Keratinocyte (primary cell): ENCODE data around the gene SND1.

ENCODE experiments used
- EZH2 ChIP-seq: IDR thresholded peaks from one replicate; pipeline ENCODE4 v1.6.1; 2012; ENCODE audit warnings: inconsistent platforms, mild to moderate bottlenecking, low read length, moderate library complexity
- TF ChIP-seq, protein P1 (sequence below), 3 experiments: IDR thresholded peaks in 1 of 3; conservative IDR thresholded peaks in 1 of 3; optimal IDR thresholded peaks in 1 of 3; 2 replicates in 2 of 3; 3 replicates in 1 of 3; pipeline versions ENCODE3 to v1.5.1; 2011; ENCODE audit warnings: low read length in 3 of 3, mild to moderate bottlenecking in 3 of 3, moderate library complexity in 2 of 3, control low read depth in 1 of 3, inconsistent platforms in 1 of 3; ENCODE audit not compliant: insufficient read depth in 2 of 3; ENCODE audit errors: extremely low read depth in 1 of 3

DNA sequence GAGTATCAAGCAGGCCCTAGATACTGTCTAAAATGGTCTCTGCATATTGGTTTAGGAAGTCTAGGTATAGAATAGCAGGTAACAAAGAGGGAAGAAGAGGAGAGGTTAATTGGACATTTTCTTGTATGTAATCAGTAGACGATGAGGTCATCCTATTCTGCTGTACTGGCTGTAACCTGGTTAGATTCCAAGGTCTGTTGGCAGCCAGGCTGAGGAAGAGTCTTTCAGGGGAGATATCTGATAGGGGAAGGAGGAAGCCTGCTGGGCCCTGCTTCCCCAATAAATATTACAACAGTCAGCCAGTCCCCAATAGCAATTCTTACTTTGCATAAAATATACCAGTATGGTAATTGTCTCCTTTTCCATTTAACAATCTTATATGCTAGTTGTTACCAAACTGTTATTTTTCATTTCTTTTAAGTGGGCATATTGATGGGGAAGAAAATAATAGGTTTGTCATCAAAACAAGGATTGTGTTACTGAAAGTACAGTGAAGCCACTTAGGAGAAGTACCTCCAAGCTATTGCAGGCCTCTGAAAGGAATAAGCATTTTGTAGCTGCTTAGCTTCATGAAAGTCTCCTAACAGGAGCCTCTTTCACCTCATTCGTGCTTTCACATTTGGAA lies 192.8 kb downstream of the SND1 start:
- TF ChIP-seq, protein P1, sequence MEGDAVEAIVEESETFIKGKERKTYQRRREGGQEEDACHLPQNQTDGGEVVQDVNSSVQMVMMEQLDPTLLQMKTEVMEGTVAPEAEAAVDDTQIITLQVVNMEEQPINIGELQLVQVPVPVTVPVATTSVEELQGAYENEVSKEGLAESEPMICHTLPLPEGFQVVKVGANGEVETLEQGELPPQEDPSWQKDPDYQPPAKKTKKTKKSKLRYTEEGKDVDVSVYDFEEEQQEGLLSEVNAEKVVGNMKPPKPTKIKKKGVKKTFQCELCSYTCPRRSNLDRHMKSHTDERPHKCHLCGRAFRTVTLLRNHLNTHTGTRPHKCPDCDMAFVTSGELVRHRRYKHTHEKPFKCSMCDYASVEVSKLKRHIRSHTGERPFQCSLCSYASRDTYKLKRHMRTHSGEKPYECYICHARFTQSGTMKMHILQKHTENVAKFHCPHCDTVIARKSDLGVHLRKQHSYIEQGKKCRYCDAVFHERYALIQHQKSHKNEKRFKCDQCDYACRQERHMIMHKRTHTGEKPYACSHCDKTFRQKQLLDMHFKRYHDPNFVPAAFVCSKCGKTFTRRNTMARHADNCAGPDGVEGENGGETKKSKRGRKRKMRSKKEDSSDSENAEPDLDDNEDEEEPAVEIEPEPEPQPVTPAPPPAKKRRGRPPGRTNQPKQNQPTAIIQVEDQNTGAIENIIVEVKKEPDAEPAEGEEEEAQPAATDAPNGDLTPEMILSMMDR (optimal IDR thresholded peaks at IDR 0.05 in 1 of 3, IDR thresholded peaks at IDR 0.05 in 1 of 3, conservative IDR thresholded peaks at IDR 0.05 in 1 of 3; ENCODE audit: extremely low read depth in 1 of 3, insufficient read depth in 2 of 3, low read length in 3 of 3), result no peak
- no peak for TF ChIP-seq EZH2
